Skeletal muscle satellite cell (primary cell): ENCODE data around the gene STS.

Experiments
- H3K27me3 ChIP-seq: 2 replicates; pipeline ENCODE4 v1.7.0; 2013; ENCODE audit warnings: low read length; ENCODE audit not compliant: control insufficient read depth, insufficient read depth
- H3K36me3 ChIP-seq: 2 replicates; pipeline ENCODE4 v1.7.0; 2013; ENCODE audit warnings: mild to moderate bottlenecking, control low read depth, low read length; ENCODE audit not compliant: insufficient read depth
- H3K4me1 ChIP-seq: 2 replicates; pipeline ENCODE4 v1.7.0; 2013; ENCODE audit warnings: low read length; ENCODE audit not compliant: control insufficient read depth, insufficient read depth
- H3K4me2 ChIP-seq: 2 replicates; pipeline ENCODE4 v1.7.0; 2013; ENCODE audit warnings: mild to moderate bottlenecking, low read length
- H3K4me3 ChIP-seq: 2 replicates; pipeline ENCODE4 v1.7.0; 2013; ENCODE audit warnings: low read length
- H3K9ac ChIP-seq: 2 replicates; pipeline ENCODE4 v1.7.0; 2013; ENCODE audit warnings: mild to moderate bottlenecking, low read depth, low read length, moderate library complexity
- H3K9me3 ChIP-seq: replicated peaks from 2 replicates; pipeline ENCODE4 v1.7.0; 2013; ENCODE audit warnings: mild to moderate bottlenecking, control low read depth, low read length

The STS gene

DNA sequence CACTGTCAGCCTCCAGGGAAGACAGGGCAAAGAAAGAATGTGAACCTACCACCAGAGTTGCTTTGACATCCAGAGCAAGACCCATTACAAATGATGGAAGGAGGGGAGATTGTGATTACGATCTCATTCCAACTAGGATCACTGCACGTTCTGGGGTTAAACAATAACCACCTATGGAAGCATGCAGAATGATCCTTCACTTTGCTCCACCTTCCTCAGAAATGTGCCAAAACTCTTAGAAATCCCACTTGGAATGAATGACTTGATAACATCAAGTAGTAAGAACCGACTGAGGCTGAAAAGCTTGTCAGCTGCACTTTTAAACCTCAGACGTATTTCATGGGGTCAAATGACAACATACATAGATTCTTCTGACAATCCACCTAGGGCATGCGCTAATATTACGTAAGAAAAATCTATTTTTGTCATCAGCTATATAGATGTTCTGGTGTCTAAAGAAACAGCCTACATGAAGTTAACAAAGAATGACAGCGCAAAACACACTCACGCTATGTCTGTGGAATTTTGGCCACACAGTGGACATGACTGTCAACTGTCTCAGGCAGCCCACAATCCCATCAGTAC is 3.5 kb upstream of the STS start:
- peaks cover 25% of the 10 kb centered on the region for H3K4me1 ChIP-seq
- no peak overlapping the region for H3K4me3 ChIP-seq
- H3K9ac ChIP-seq: no peak overlapping the region
- no peaks in the 10 kb centered on the region for H3K36me3 ChIP-seq
- H3K27me3 ChIP-seq: no peaks in the 10 kb centered on the region
- H3K4me2 ChIP-seq: no peak overlapping the region
- H3K9me3 ChIP-seq: no peaks in the 10 kb centered on the region

- Histone ChIP-seq H3K36me3 (no peaks in the 10 kb centered on the region), H3K27me3 (no peaks in the 10 kb centered on the region), H3K9ac (peak overlapping the region; percentile 42), H3K4me3 (no peak overlapping the region), H3K4me1 (peaks cover 16% of the 10 kb centered on the region), H3K4me2 (peak overlapping the region; percentile 37), H3K9me3 (no peaks in the 10 kb centered on the region)
These were observed 2.1 kb upstream of the STS start for GRCh38 chrX:7145454-7145853.

GRCh38 chrX:7146020-7146702 is 1.4 kb upstream of the STS start:
- no peaks in the 10 kb centered on the region for H3K27me3 ChIP-seq

DNA sequence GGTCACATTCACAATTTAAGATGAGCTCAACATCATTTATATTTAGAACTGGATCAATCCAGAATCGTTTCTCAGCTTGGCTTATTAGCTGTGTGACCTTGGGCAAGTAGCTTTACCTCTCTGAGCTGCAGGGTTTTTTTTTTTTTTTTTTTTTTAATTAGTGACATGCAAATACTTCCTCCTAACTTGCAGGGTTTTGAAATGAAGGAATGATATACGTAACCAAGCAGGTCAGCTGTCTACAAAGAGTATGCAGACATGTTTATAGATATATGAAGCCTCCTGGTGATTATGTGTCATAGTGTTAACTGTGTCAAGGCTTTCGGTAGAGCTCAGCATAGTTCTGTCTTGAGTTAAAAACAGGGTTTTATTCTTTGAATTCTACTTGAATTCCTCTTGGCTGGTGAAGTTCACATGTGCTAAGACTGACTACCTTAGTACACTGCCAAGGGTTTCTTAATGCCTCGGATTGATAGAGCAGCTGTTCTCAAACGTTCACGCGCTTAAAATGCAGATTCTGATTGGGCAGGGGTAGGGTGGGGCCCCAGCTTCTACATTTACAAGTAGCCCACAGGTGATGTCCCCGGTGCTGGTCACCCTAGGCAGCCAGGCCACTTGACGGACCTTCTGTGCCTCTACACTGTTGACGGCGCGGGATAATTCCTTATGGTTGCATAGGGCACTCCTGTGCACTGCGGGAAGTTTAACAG is 654 bp upstream of the STS start:
- H3K9me3 ChIP-seq: no peaks in the 10 kb centered on the region
- peaks cover 16% of the 10 kb centered on the region for H3K4me1 ChIP-seq
- H3K9ac ChIP-seq: peak overlapping the region; percentile 87
- peak overlapping the region; percentile 85 for H3K4me3 ChIP-seq
- H3K4me2 ChIP-seq: peak overlapping the region; percentile 88
- no peaks in the 10 kb centered on the region for H3K27me3 ChIP-seq
- H3K36me3 ChIP-seq: no peaks in the 10 kb centered on the region

More at GRCh38 chrX:7146020-7146702, 1.4 kb upstream of the STS start:
- no peak overlapping the region for H3K4me3 ChIP-seq
- H3K4me1 ChIP-seq: peaks cover 16% of the 10 kb centered on the region
- no peaks in the 10 kb centered on the region for H3K36me3 ChIP-seq
- no peaks in the 10 kb centered on the region for H3K9me3 ChIP-seq
- H3K9ac ChIP-seq: peak overlapping the region; percentile 42
- peak overlapping the region; percentile 37 for H3K4me2 ChIP-seq

DNA sequence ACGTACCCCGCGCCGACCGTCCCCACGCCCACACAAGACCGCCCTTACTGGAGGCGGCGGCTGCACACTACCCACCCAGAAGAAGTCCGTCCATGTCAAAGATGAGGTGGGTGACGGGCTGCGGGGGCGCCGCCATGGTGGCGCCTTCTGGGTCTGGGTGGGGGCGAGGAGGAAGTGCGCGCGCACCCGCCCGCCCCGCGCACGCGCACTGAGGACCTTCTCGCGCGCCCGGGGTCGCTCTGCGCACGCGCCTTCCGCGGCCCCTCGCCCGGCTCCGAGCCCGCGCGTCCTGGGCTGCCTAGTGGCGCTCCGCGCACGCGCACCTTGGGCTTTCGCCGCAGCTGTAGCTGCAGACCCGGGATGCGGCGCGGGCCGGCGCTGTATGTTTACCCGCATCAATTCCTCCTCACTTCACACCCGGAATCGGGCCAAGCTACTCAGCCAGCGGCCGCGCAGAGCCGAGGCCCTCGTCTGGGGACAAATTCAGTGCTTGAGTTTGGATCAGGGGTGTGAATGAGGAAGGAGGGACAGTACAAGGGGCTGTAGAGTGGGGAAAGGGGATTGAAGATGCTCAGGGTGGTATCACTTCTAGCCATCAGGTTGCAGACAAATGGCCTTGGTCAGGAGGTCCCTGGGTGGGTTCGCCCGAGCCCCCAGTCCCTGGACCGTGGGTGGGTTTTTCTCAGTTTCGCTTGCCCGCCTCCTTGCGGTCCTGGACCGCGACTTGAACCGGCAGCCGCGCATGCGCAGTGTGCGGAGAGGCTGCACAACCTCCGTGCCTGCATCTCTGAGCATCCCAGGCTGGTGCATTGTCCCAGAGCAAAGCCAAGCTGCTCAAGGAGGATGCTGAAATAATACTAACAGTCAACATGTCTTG is 704 bp downstream of the STS start, which contains the start of gene PUDP:
TSS of gene PUDP (minus strand) at position 176 of the 877 bp plus-strand sequence. CDS start at position 136, 40 bp downstream.
- Histone ChIP-seq H3K4me1 (peaks cover 16% of the 10 kb centered on the region), H3K36me3 (no peaks in the 10 kb centered on the region), H3K27me3 (no peaks in the 10 kb centered on the region), H3K4me2 (peak within 1 kb of the TSS; percentile 88), H3K9me3 (no peaks in the 10 kb centered on the region), H3K9ac (peak within 1 kb of the TSS; percentile 87), H3K4me3 (peak within 1 kb of the TSS; percentile 85)

DNA sequence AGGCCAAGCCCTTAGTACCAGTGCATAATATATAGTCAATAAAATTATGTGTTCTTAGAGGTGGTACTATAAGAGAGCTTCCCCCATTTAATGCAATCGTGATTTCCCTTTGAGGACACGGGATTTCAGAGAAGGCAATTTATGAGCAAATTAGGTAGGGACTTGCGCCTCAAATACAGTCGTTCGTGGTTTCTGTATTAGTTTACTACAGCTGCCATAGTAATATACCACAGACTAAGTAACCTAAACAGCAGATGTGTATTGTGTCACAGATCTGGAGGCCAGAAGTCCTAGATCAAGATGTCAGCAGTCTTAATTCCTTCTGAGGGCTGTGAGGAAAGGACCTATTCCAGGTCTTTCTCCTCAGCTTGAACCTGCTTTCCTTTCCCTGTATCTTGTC is 1.9 kb downstream of the STS start:
- H3K36me3 ChIP-seq: no peaks in the 10 kb centered on the region
- no peak overlapping the region for H3K4me2 ChIP-seq
- H3K27me3 ChIP-seq: no peaks in the 10 kb centered on the region
- no peak overlapping the region for H3K4me3 ChIP-seq
- no peak overlapping the region for H3K9ac ChIP-seq
- H3K4me1 ChIP-seq: peaks cover 11% of the 10 kb centered on the region
- H3K9me3 ChIP-seq: no peaks in the 10 kb centered on the region

- Histone ChIP-seq H3K4me2 (no peak overlapping the region), H3K4me1 (no peaks in the 10 kb centered on the region), H3K9ac (no peak overlapping the region), H3K4me3 (no peak overlapping the region), H3K9me3 (no peaks in the 10 kb centered on the region), H3K27me3 (no peaks in the 10 kb centered on the region), H3K36me3 (no peaks in the 10 kb centered on the region)
These were observed 5.7 kb downstream of the STS start for GRCh38 chrX:7153231-7153630.

DNA sequence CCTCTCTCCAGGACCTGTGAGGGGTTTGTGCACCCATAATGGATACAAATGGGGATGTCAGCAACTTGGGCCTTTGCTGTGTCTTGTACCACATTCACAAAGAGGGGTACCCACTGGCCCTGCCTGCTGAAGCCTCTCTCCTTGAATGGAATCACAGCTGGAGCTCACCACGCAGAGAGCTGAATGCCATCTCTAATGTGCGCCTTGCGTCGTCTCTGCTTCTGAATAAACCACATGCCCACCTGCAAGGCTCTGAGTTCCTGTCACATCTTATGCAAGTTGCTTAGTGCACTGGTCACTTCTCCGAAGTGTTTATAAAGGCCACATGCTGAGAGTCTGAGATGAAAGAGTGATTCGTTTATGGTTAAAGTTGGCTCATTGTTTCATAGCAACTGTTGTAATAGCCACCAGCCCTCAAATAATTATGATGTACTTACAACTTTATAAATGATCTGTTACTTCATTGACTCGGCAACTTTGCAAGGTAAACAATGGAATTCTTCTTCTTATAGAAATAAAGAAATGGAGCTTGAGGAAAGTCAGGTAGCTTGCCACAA is 6.6 kb downstream of the STS start:
- no peak overlapping the region for H3K4me3 ChIP-seq

GRCh38 chrX:7155163-7155562 is 7.7 kb downstream of the STS start:
- Histone ChIP-seq H3K9me3 (no peaks in the 10 kb centered on the region), H3K4me3 (no peak overlapping the region), H3K9ac (no peak overlapping the region), H3K27me3 (no peaks in the 10 kb centered on the region), H3K36me3 (no peaks in the 10 kb centered on the region), H3K4me1 (peaks cover 4% of the 10 kb centered on the region), H3K4me2 (no peak overlapping the region)

More for the DNA sequence above, 6.6 kb downstream of the STS start:
- Histone ChIP-seq H3K9ac (no peak overlapping the region), H3K27me3 (no peaks in the 10 kb centered on the region), H3K4me1 (no peaks in the 10 kb centered on the region), H3K9me3 (no peaks in the 10 kb centered on the region), H3K36me3 (no peaks in the 10 kb centered on the region), H3K4me2 (no peak overlapping the region)

DNA sequence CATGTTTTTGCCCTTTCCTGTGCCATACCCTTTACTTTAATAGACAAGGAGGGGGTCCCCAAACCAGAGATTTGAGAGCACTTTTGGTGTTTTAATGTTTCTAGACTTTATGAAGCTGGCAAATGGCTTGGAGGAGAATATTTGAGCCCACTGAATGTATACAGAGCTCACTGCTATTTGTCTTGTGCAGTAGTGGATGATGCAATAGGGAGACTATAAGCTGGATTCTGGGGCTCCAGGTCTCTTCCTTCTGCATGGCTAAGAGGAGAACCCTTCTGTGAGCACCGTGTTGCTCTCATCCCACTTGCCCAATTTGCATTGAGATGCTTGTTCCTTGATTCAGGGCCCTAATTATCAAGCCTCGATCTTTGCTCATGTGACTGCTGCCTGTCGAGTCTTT is 9.4 kb downstream of the STS start:
- no peak overlapping the region for H3K9ac ChIP-seq
- H3K4me3 ChIP-seq: no peak overlapping the region
- no peaks in the 10 kb centered on the region for H3K9me3 ChIP-seq
- no peaks in the 10 kb centered on the region for H3K36me3 ChIP-seq
- no peaks in the 10 kb centered on the region for H3K27me3 ChIP-seq
- H3K4me2 ChIP-seq: no peak overlapping the region
- peaks cover 4% of the 10 kb centered on the region for H3K4me1 ChIP-seq
